BLaER1 treated with 17β-estradiol and CSF1 and Interleukin-3, amounts not matched to agents 10 nM and 100 nM (cell line): ENCODE data around the gene PHF20.
"Not testable (repeated sequence)": the region's sequence is repeated elsewhere in the genome, so short reads cannot be mapped to it uniquely, and the experiment has no call there.

Experiments
- H3K27ac ChIP-seq, 11 experiments: shearing (Covaris generic); formaldehyde crosslinking; 2 replicates each; pipeline ENCODE4 v1.8.1; 2022
- H3K27me3 ChIP-seq, 11 experiments: shearing (Covaris generic); formaldehyde crosslinking; 2 replicates each; pipeline ENCODE4 v1.8.1; 2022
- H3K36me3 ChIP-seq, 11 experiments: shearing (Covaris generic); formaldehyde crosslinking; 2 replicates each; pipeline ENCODE4 v1.8.1; 2022
- H3K4me1 ChIP-seq, 10 experiments: shearing (Covaris generic); formaldehyde crosslinking; 2 replicates each; pipeline ENCODE4 v1.8.1; 2022
- H3K4me2 ChIP-seq, 11 experiments: shearing (Covaris generic); formaldehyde crosslinking; 2 replicates each; pipeline ENCODE4 v1.8.1; 2022
- H3K4me3 ChIP-seq, 10 experiments: shearing (Covaris generic); formaldehyde crosslinking; 2 replicates each; pipeline ENCODE4 v1.8.1; 2022
- H3K9ac ChIP-seq, 11 experiments: shearing (Covaris generic); formaldehyde crosslinking; 2 replicates each; pipeline ENCODE4 v1.8.1; 2022
- H3K9me3 ChIP-seq, 11 experiments: shearing (Covaris generic); formaldehyde crosslinking; replicated peaks in 1 of 11; 2 replicates each; pipeline ENCODE4 v1.8.1; 2022
- H4K20me1 ChIP-seq, 11 experiments: shearing (Covaris generic); formaldehyde crosslinking; 2 replicates each; pipeline ENCODE4 v1.8.1; 2022
- Cebpa-rat ChIP-seq, 11 experiments: shearing (Covaris generic); IDR thresholded peaks; 2 replicates each; pipeline ENCODE4 v1.8.1; 2022

The PHF20 gene

GRCh38 chr20:35942243-35942642, 170.4 kb downstream of the PHF20 start:
- Histone ChIP-seq H3K4me2 (no peak overlapping the region), H3K9me3 (no peaks in the 10 kb centered on the region), H3K4me3 (no peak overlapping the region), H3K27me3 (no peaks in the 10 kb centered on the region), H3K27ac (peak overlapping the region in 1 of 11 experiments; percentile 27; a peak in 1 of 22 replicates), H4K20me1 (peaks cover 0 to 27% (median 0%) of the 10 kb centered on the region in 11 experiments; a peak in 8 of 22 replicates), H3K9ac (0 out of 22 replicates have a peak overlapping the region, but pooled peaks of 2 of the 11 experiments have one; percentile 3 to 28), H3K4me1 (peaks cover 0 to 11% (median 0%) of the 10 kb centered on the region in 10 experiments; a peak in 1 of 20 replicates), H3K36me3 (peaks cover 79 to 100% (median 93%) of the 10 kb centered on the region in 11 experiments)
- TF ChIP-seq Cebpa-rat (IDR thresholded peaks at IDR 0.05), result no peak

GRCh38 chr20:35947489-35947888, 175.7 kb downstream of the PHF20 start:
- Histone ChIP-seq H3K27me3 (no peaks in the 10 kb centered on the region), H3K36me3 (peaks cover 58 to 100% (median 83%) of the 10 kb centered on the region in 11 experiments), H3K9ac (no peak overlapping the region), H3K4me3 (no peak overlapping the region), H3K4me2 (no peak overlapping the region), H4K20me1 (peaks cover 7 to 43% (median 17%) of the 10 kb centered on the region in 11 experiments; a peak in 19 of 22 replicates), H3K9me3 (no peaks in the 10 kb centered on the region), H3K27ac (no peak overlapping the region), H3K4me1 (peaks cover 5 to 11% (median 9%) of the 10 kb centered on the region in 10 experiments)
- TF ChIP-seq Cebpa-rat (IDR thresholded peaks at IDR 0.05), result no peak

GRCh38 chr20:35947907-35948306, 176.1 kb downstream of the PHF20 start:
- Histone ChIP-seq H4K20me1 (peaks cover 11 to 48% (median 21%) of the 10 kb centered on the region in 11 experiments; a peak in 20 of 22 replicates), H3K27me3 (no peaks in the 10 kb centered on the region), H3K27ac (no peak overlapping the region), H3K4me2 (no peak overlapping the region), H3K4me3 (no peak overlapping the region), H3K36me3 (peaks cover 57 to 100% (median 81%) of the 10 kb centered on the region in 11 experiments), H3K4me1 (peaks cover 10 to 15% (median 13%) of the 10 kb centered on the region in 10 experiments), H3K9ac (no peak overlapping the region), H3K9me3 (no peaks in the 10 kb centered on the region)
- no peak for TF ChIP-seq Cebpa-rat (IDR thresholded peaks at IDR 0.05)

GRCh38 chr20:35950093-35950492, 178.3 kb downstream of the PHF20 start:
- H3K4me2 ChIP-seq, result no peak overlapping the region
- no peaks in the 10 kb centered on the region for H3K27me3 ChIP-seq
- no peak overlapping the region for H3K4me3 ChIP-seq
- peaks cover 38 to 84% (median 59%) of the 10 kb centered on the region in 11 experiments for H3K36me3 ChIP-seq
- H3K27ac ChIP-seq, result no peak overlapping the region
- peaks cover 13 to 18% (median 16%) of the 10 kb centered on the region in 10 experiments for H3K4me1 ChIP-seq
- H3K9ac ChIP-seq, result no peak overlapping the region
- H3K9me3 ChIP-seq, result no peaks in the 10 kb centered on the region
- no peak for TF ChIP-seq Cebpa-rat (IDR thresholded peaks at IDR 0.05)
- H4K20me1 ChIP-seq, result peaks cover 16 to 50% (median 29%) of the 10 kb centered on the region in 11 experiments; a peak in 21 of 22 replicates

GRCh38 chr20:35952080-35952479, 180.3 kb downstream of the PHF20 start:
- Histone ChIP-seq H3K27ac (peak overlapping the region in 10 of 11 experiments; percentile 96 to 100 (median 99); a peak in 20 of 22 replicates), H3K9ac (peak overlapping the region; percentile 95 to 100 (median 99); a peak in 21 of 22 replicates), H3K4me2 (peak overlapping the region; percentile 83 to 98 (median 91)), H4K20me1 (peaks cover 15 to 44% (median 29%) of the 10 kb centered on the region in 11 experiments; a peak in 21 of 22 replicates), H3K4me3 (peak overlapping the region; percentile 79 to 96 (median 90); a peak in 17 of 20 replicates), H3K4me1 (peaks cover 21 to 25% (median 24%) of the 10 kb centered on the region in 10 experiments), H3K36me3 (peaks cover 23 to 64% (median 42%) of the 10 kb centered on the region in 11 experiments)
- H3K27me3 ChIP-seq, H3K9me3 ChIP-seq: not testable (repeated sequence)

- peak overlapping the region; percentile 96 to 100 (median 99) for H3K27ac ChIP-seq
- peak overlapping the region; percentile 95 to 100 (median 99) for H3K9ac ChIP-seq
- H4K20me1 ChIP-seq, result peaks cover 15 to 37% (median 29%) of the 10 kb centered on the region in 11 experiments; a peak in 21 of 22 replicates
- no peaks in the 10 kb centered on the region for H3K9me3 ChIP-seq
- H3K36me3 ChIP-seq, result peaks cover 17 to 58% (median 35%) of the 10 kb centered on the region in 11 experiments; a peak in 21 of 22 replicates
- H3K4me1 ChIP-seq, result peaks cover 21 to 25% (median 24%) of the 10 kb centered on the region in 10 experiments
- H3K4me3 ChIP-seq, result peak overlapping the region; percentile 79 to 96 (median 90)
- TF ChIP-seq Cebpa-rat (IDR thresholded peaks at IDR 0.05), result peak in 3 of 11 experiments; percentile 19 to 42 (median 37); a peak in 2 of 22 replicates
- H3K4me2 ChIP-seq, result peak overlapping the region; percentile 83 to 98 (median 91)
- no peaks in the 10 kb centered on the region for H3K27me3 ChIP-seq
Measured at GRCh38 chr20:35952480-35953386, 180.9 kb downstream of the PHF20 start.

- H3K4me1 ChIP-seq, result peaks cover 21 to 25% (median 24%) of the 10 kb centered on the region in 10 experiments
- peak overlapping the region; percentile 83 to 98 (median 91) for H3K4me2 ChIP-seq
- H3K4me3 ChIP-seq, result peak overlapping the region; percentile 79 to 96 (median 90)
- H4K20me1 ChIP-seq, result peaks cover 15 to 33% (median 28%) of the 10 kb centered on the region in 11 experiments; a peak in 21 of 22 replicates
- TF ChIP-seq Cebpa-rat (IDR thresholded peaks at IDR 0.05), result no peak
- H3K27me3 ChIP-seq, result no peaks in the 10 kb centered on the region
- peaks cover 0 to 2% (median 0%) of the 10 kb centered on the region in 11 experiments; a peak in 8 of 22 replicates for H3K9me3 ChIP-seq
- H3K27ac ChIP-seq, result peak overlapping the region; percentile 96 to 100 (median 99)
- H3K9ac ChIP-seq, result peak overlapping the region; percentile 95 to 100 (median 99)
- H3K36me3 ChIP-seq, result peaks cover 8 to 49% (median 28%) of the 10 kb centered on the region in 11 experiments; a peak in 18 of 22 replicates
Measured at GRCh38 chr20:35953387-35954199, 181.8 kb downstream of the PHF20 start.
